AG04449 (cell line): ENCODE results near the gene RHPN2.
"Not testable (repeated sequence)": the region's sequence is repeated elsewhere in the genome, so short reads cannot be mapped to it uniquely, and the experiment has no call there.

Experiments
- CTCF ChIA-PET: fragments of 350-600 bp; formaldehyde crosslinking; extraction: SDS; loops from one replicate; lab custom pipeline; 2021; ENCODE audit warnings: antibody characterized with exemption; lab: Yijun Ruan, JAX
- POLR2A ChIA-PET: fragments of 400-600, 350-600 bp; formaldehyde crosslinking; extraction: SDS; loops from one replicate; lab custom pipeline; 2020; ENCODE audit warnings: antibody characterized with exemption, inconsistent platforms; lab: Yijun Ruan, JAX
- DNase-seq: peaks from one replicate; pipeline ENCODE4 v3.0.0-alpha.2; 2010; ENCODE audit warnings: low read depth, low spot score
- H3K4me3 ChIP-seq: 2 replicates; pipeline ENCODE4 v1.5.1; 2011; ENCODE audit warnings: low read depth, mild to moderate bottlenecking, control low read depth, low read length
- TF ChIP-seq, protein P1 (sequence below): IDR thresholded peaks from one replicate; pipeline ENCODE4 v1.5.1; 2011; ENCODE audit warnings: mild to moderate bottlenecking, moderate library complexity, low read length, control low read depth, inconsistent platforms; ENCODE audit not compliant: insufficient read depth; ENCODE audit errors: missing control alignments

Gene RHPN2

GRCh38 chr19:33024398-33024797 is 40.3 kb downstream of the RHPN2 start:
- CTCF ChIA-PET, result no interaction called here

DNA sequence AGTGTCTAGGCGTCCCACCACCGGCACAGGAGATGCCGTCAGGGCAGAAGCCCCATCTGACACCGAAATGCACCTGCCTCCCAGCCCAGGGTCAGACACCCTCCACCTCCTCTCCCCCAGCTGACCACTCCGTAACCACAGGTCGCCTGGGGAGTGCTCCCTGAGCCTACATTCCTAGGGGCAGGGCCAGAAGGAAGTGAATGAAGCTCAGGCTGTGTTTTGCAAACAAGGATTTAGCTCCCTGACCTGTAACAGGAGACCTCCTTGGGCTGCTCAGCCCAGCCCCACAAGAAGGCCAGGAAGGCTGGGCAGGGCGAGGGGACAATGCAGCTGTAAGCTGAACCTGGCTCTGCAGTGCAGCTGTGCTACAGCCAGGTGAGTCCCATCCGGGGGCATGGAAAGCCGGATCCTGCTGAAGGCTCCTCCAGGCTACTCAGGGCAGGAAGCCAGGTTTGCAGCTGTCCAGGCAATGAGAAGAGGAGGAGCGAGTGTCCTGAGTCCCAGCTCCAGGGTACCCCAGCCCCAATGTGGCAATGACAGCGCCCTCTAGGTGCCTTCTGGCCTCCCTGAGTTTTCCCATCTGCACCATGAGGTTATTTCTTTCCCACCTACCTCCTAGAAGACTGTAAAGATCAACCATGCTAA is 42.1 kb downstream of the RHPN2 start:
- ChIA-PET POLR2A (no interaction called here), CTCF (no interaction called here)
- no peak overlapping the region for H3K4me3 ChIP-seq
- no peak for DNase-seq
- TF ChIP-seq, protein P1, sequence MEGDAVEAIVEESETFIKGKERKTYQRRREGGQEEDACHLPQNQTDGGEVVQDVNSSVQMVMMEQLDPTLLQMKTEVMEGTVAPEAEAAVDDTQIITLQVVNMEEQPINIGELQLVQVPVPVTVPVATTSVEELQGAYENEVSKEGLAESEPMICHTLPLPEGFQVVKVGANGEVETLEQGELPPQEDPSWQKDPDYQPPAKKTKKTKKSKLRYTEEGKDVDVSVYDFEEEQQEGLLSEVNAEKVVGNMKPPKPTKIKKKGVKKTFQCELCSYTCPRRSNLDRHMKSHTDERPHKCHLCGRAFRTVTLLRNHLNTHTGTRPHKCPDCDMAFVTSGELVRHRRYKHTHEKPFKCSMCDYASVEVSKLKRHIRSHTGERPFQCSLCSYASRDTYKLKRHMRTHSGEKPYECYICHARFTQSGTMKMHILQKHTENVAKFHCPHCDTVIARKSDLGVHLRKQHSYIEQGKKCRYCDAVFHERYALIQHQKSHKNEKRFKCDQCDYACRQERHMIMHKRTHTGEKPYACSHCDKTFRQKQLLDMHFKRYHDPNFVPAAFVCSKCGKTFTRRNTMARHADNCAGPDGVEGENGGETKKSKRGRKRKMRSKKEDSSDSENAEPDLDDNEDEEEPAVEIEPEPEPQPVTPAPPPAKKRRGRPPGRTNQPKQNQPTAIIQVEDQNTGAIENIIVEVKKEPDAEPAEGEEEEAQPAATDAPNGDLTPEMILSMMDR, result no peak

More at GRCh38 chr19:33024398-33024797, 40.3 kb downstream of the RHPN2 start:
- H3K4me3 ChIP-seq, result no peak overlapping the region
- POLR2A ChIA-PET, result no interaction called here
- DNase-seq, result no peak
- TF ChIP-seq, protein P1, result no peak

DNA sequence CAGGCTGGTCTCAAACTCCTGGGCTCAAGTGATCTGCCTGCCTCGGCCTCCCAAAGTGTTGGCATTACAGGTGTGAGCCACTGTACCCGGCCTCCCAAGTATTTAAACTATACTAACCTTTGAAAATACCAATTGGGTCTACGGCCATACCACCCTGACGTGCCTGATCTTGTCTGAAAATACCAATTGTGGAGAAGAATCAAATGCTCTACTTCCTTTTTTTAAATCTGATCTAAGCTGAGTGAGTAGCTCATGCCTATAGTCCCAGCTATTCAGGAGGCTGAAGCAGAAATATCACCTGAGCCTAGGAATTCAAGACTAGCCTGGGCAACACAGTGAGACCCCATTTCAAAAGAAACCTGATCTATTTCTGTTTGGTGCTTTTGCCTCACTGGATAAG is 53.8 kb downstream of the RHPN2 start:
- H3K4me3 ChIP-seq, CTCF ChIA-PET, DNase-seq, POLR2A ChIA-PET: not testable (repeated sequence)

GRCh38 chr19:33008738-33009137 is 56.0 kb downstream of the RHPN2 start:
- no peak for DNase-seq
- TF ChIP-seq, protein P1, result no peak
- ChIA-PET POLR2A (no interaction called here), CTCF (no interaction called here)
- H3K4me3 ChIP-seq, result no peak overlapping the region

- ChIA-PET CTCF (no interaction called here), POLR2A (no interaction called here)
- TF ChIP-seq, protein P1, result no peak
- no peak for DNase-seq
- no peak overlapping the region for H3K4me3 ChIP-seq
Measured at GRCh38 chr19:33005440-33005839, 59.2 kb downstream of the RHPN2 start.

- CTCF ChIA-PET, H3K4me3 ChIP-seq, POLR2A ChIA-PET, DNase-seq: not testable (repeated sequence)
Measured at GRCh38 chr19:33003424-33004024, 61.2 kb downstream of the RHPN2 start.

DNA sequence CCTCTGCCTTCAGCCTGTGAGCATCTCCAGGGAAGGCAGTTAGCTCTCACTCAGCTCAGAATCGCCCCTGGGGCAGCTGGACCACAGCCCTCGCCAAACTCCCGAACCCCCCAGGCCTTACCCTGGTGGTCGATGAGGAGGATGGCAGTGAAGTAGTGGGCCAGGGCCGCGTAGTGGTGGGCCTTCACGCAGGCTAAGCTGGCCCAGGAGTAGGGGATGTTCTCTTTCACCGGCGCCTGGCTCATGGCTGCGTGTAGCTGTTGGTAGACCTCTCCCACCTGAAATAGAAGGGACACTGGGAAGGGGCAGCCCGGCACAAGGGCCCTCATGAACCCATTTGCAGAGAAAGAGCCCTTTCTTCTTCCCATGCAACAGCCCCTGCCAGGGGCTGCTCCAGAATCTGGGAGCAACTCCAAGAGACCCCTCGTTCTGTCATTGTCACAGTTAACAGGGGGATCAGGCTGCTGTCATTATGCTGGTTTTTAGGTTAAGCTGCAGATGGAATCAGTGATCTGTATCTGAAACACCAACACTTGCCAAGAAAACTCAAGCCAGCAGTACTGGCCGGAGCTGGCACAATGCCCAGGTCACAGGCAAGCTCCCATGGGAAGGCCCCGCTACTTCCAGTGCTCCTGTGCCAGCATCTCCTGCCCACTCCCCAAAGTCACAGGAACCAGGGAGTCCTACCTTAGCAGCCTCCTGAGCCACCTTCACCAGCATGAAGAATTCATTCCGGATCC is 62.4 kb downstream of the RHPN2 start:
- CTCF ChIA-PET, POLR2A ChIA-PET, H3K4me3 ChIP-seq, DNase-seq: not testable (repeated sequence)
